Erythroblast (primary cell): ENCODE measurements around the gene DDB1.

Experiments
- GATA1 ChIP-seq: IDR thresholded peaks from 2 replicates; pipeline ENCODE4 v1.6.1; 2011; ENCODE audit warnings: low read depth, mild to moderate bottlenecking, control low read depth, low read length, moderate library complexity
- POLR2A ChIP-seq: IDR thresholded peaks from 2 replicates; pipeline ENCODE4 v1.6.1; 2011; ENCODE audit warnings: mild to moderate bottlenecking, low read length

- TF ChIP-seq POLR2A (no peak), GATA1 (no peak)
Observed at GRCh38 chr11:61328351-61328750, 4.6 kb downstream of the DDB1 start.
